SK-N-SH treated with all-trans-retinoic acid at 6 μM for 48 hours (cell line): ENCODE data around the gene GNA12.

Experiments used
- ATAC-seq: fragments of 200-7000 bp; cut with Tn5 transposase; 3 replicates; pipeline ENCODE4 v1.9.1; 2020; ENCODE audit warnings: mild to moderate bottlenecking, moderate library complexity
- ARNTL ChIP-seq: fragments of 450-650 bp; formaldehyde crosslinking; IDR thresholded peaks from 2 replicates; pipeline ENCODE4 v1.5.0; 2020; ENCODE audit warnings: low read depth, mild to moderate bottlenecking, moderate library complexity, borderline replicate concordance
- BACH2 ChIP-seq: fragments of 250-450 bp; sonication (Bioruptor Pico); IDR thresholded peaks from 2 replicates; pipeline ENCODE4 v1.9.0; 2021; ENCODE audit warnings: mild to moderate bottlenecking, borderline replicate concordance
- CREB5 ChIP-seq: fragments of 250-450 bp; sonication (Bioruptor Pico); IDR thresholded peaks from 2 replicates; pipeline ENCODE4 v1.5.1; 2020; ENCODE audit warnings: low read depth, mild to moderate bottlenecking, moderate library complexity
- CSDC2 ChIP-seq: fragments of 250-450 bp; sonication (Bioruptor Pico); IDR thresholded peaks from 2 replicates; pipeline ENCODE4 v1.5.0; 2020; ENCODE audit warnings: mild to moderate bottlenecking, moderate library complexity
- GLIS3 ChIP-seq: fragments of 250-450 bp; sonication (Bioruptor Pico); IDR thresholded peaks from 2 replicates; pipeline ENCODE4 v1.5.0; 2020; ENCODE audit warnings: mild to moderate bottlenecking, moderate library complexity
- ISL1 ChIP-seq: fragments of 250-450 bp; sonication (Bioruptor Pico); IDR thresholded peaks from 2 replicates; pipeline ENCODE4 v2.1.2; 2022; ENCODE audit warnings: mild to moderate bottlenecking, moderate library complexity
- OSR1 ChIP-seq: fragments of 250-450 bp; sonication (Bioruptor Pico); IDR thresholded peaks from 2 replicates; pipeline ENCODE4 v1.8.0; 2022; ENCODE audit warnings: moderate library complexity, mild to moderate bottlenecking, inconsistent platforms
- PATZ1 ChIP-seq: fragments of 250-450 bp; sonication (Bioruptor Pico); IDR thresholded peaks from 2 replicates; pipeline ENCODE4 v1.8.0; 2020; ENCODE audit warnings: mild to moderate bottlenecking, moderate library complexity, borderline replicate concordance
- POU6F1 ChIP-seq: fragments of 250-450 bp; sonication (Bioruptor Pico); IDR thresholded peaks from 2 replicates; pipeline ENCODE4 v1.8.0; 2021; ENCODE audit warnings: low read depth, mild to moderate bottlenecking, moderate library complexity, borderline replicate concordance
- PPARA ChIP-seq: fragments of 250-450 bp; sonication (Bioruptor Pico); IDR thresholded peaks from 2 replicates; pipeline ENCODE4 v1.5.0; 2020; ENCODE audit warnings: mild to moderate bottlenecking, borderline replicate concordance
- RARB ChIP-seq: fragments of 250-450 bp; sonication (Bioruptor Pico); IDR thresholded peaks from 2 replicates; pipeline ENCODE4 v1.8.0; 2021; ENCODE audit warnings: mild to moderate bottlenecking, moderate library complexity
- SNAI2 ChIP-seq: fragments of 250-450 bp; sonication (Bioruptor Pico); IDR thresholded peaks from 2 replicates; pipeline ENCODE4 v1.5.0; 2020; ENCODE audit warnings: mild to moderate bottlenecking, moderate library complexity
- TOX ChIP-seq: fragments of 250-450 bp; sonication (Bioruptor Pico); IDR thresholded peaks from 2 replicates; pipeline ENCODE4 v1.8.0; 2021; ENCODE audit warnings: mild to moderate bottlenecking, moderate library complexity, borderline replicate concordance
- TSHZ2 ChIP-seq: fragments of 250-450 bp; sonication (Bioruptor Pico); IDR thresholded peaks from 2 replicates; pipeline ENCODE4 v1.5.0; 2020; ENCODE audit warnings: mild to moderate bottlenecking, moderate library complexity
- ZC3H10 ChIP-seq: fragments of 250-450 bp; sonication (Bioruptor Pico); IDR thresholded peaks from 2 replicates; pipeline ENCODE4 v1.5.1; 2021; ENCODE audit warnings: mild to moderate bottlenecking, moderate library complexity
- ZFP30 ChIP-seq: fragments of 450-650 bp; formaldehyde crosslinking; IDR thresholded peaks from 2 replicates; pipeline ENCODE4 v1.5.0; 2022; ENCODE audit warnings: mild to moderate bottlenecking, moderate library complexity
- ZNF565 ChIP-seq: fragments of 450-650 bp; formaldehyde crosslinking; conservative IDR thresholded peaks from 2 replicates; pipeline ENCODE4 v1.5.0; 2020; ENCODE audit warnings: low read depth, mild to moderate bottlenecking, moderate library complexity
- ZNF70 ChIP-seq: fragments of 450-650 bp; formaldehyde crosslinking; IDR thresholded peaks from 2 replicates; pipeline ENCODE4 v1.5.0; 2020; ENCODE audit warnings: mild to moderate bottlenecking, moderate library complexity
- ZNF8 ChIP-seq: fragments of 450-650 bp; formaldehyde crosslinking; IDR thresholded peaks from 2 replicates; pipeline ENCODE4 v1.5.0; 2020; ENCODE audit warnings: mild to moderate bottlenecking, moderate library complexity

GNA12 gene

DNA sequence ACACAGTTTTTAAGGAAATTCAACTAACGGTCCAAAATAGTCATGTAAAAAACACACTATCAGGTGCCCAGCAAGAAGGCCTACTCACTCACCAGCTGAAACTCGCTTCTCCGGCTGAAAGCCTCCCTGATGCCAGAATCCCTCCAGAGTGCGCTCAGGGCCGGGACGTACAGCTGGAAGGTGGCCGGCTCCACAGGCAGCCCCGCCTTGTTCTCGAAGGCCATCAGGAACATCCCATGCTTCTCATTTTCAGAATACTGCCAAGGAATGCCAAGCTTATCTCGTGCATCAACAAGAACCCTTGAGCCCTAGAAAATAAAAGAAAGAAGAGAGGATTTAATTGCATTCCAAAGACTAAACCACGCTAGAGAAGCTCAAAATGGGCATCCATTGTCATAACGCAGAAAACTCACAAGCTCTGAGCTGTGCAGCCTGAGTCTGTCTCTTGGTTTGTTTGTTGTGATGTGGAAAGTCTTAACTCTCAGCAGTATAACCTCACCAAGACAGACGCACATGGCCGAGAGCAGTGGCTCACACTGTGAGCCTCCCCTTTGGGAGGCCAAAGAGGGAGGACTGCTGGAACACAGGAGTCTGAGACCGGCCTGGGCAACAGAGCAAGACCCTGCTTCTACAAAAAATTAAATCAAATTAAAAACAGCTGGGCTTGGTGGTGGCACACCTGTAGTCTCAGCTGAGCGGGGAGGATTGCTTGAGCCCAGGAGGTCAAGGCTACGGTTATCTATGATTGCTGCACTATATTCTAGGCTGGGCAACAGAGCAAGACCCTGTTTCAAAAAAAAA, 49.1 kb downstream of the GNA12 start:
- TF ChIP-seq RARB (CRISPR knock-in tag) (no peak), ISL1 (peak; percentile 17; the same call in 1 of the 2 replicates), ZNF565 (CRISPR knock-in tag) (no peak), PATZ1 (CRISPR knock-in tag) (no peak)
- TF ChIP-seq, all 23 proteins: peak for 1
- peak; percentile 61 for ATAC-seq

- no peak for ATAC-seq
- TF ChIP-seq SNAI2 (CRISPR knock-in tag) (no peak), PPARA (no peak)
Measured at GRCh38 chr7:2792856-2793487, 51.1 kb downstream of the GNA12 start.

GRCh38 chr7:2792235-2792634, 51.9 kb downstream of the GNA12 start:
- TF ChIP-seq CREB5 (CRISPR knock-in tag), result no peak
- TF ChIP-seq ZNF8, result no peak
- TF ChIP-seq ZFP30 (CRISPR knock-in tag), result no peak
- no peak for TF ChIP-seq GLIS3 (CRISPR knock-in tag)
- no peak for TF ChIP-seq OSR1 (CRISPR knock-in tag)
- no peak for TF ChIP-seq ZNF70 (CRISPR knock-in tag)
- TF ChIP-seq TOX (CRISPR knock-in tag), result no peak
- TF ChIP-seq POU6F1 (CRISPR knock-in tag), result no peak
- TF ChIP-seq BACH2 (CRISPR knock-in tag), result no peak
- ATAC-seq, result no peak

DNA sequence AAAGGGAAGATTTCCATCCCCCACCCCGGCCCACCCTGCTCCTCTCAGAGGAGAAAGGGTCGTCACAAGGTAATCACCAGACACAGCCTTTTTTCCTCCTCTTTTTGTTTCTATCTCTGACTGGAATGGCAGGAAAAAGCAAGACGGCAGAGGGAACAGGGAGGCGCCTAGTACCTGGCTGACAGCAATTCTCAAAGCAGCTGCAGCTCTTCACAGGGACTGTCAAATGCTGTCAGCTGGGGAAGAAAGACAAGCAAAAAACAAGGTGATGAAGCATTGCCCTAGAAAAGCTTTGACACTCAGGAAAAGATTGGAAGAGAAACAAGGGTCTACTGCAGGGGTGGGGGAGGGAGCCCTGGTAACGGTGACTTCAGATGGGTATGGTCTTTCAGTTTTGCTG, 52.7 kb downstream of the GNA12 start:
- no peak for ATAC-seq
- TF ChIP-seq TSHZ2 (CRISPR knock-in tag) (no peak), ZC3H10 (CRISPR knock-in tag) (no peak), POU6F1 (CRISPR knock-in tag) (no peak), TOX (CRISPR knock-in tag) (no peak), ZNF565 (CRISPR knock-in tag) (no peak), CREB5 (CRISPR knock-in tag) (no peak), ARNTL (no peak), BACH2 (CRISPR knock-in tag) (no peak), ZNF8 (no peak), PATZ1 (CRISPR knock-in tag) (no peak), ZFP30 (CRISPR knock-in tag) (no peak), CSDC2 (CRISPR knock-in tag) (no peak), PPARA (no peak)
